GM19324 (cell line): Measurements from ENCODE around the gene L3HYPDH.

Experiments
- ATAC-seq: cut with Tn5 transposase; IDR thresholded peaks from one replicate; pipeline ENCODE4 v1.9.1; 2021; ENCODE audit warnings: mild to moderate bottlenecking, moderate library complexity; ENCODE audit not compliant: unreplicated experiment, low FRiP score

The L3HYPDH gene

DNA sequence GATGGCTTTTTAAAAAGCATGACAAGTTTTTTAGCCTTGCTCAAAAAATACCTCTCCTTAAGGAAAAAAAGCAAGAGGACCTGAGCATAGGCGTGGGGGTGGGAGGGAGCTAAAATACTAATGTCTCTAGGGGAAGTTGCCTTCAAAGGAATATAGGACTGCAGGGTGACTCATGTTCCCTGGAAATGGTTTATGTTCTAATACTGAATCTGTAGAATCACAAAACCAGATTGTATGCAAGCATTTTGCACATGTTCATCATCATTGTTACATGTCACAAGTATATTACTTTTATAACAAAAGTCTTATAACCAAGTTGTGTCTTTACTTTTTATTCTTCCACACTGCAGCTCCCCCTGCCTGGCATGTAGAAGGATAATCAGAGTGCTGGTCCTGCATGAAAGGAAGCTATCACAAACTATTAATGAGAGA is 55.6 kb downstream of the L3HYPDH start:
- ATAC-seq, result no peak

DNA sequence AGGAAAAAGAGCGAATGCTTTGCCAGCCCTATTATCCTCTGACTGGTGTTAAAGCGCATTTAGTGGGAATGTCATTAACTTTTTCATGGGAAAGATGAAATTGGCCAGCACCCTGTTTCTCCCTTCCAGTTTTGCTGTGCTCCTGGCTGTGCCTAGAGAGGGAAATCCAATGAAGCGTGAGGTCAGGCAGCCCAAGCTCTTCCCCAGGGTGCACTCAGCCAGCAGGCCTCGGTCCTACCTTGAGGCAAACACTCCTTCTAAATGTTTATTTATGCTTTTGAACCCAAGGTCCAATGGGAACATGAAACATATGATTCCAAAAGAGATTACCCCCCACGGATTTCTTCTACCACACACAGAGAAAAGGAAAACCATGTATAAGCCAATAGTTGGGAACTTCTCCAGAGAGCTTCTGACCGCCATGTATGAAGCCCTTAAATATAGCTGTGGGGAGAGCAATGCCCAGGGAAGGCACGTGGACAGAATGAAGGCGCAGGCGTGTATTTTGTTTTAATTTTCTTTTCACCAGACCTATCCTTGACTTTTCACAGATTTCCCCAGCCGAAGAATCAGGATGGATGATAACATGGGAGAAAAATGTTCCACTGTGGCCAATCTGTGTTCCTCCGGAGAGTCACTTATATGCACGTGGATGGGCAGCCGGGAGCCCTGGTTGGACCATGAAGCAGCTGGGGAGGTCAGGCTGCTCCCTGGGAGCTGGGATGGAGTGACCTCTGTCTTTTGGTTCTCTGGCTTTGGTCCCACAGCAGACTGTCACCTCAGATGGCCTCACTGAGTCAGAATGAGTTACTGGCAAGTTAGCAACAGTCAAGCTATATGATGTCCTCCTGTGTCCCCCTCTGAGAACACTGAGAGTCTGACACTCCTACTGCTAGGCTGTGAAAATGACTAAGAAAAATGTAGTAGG is 56.3 kb downstream of the L3HYPDH start:
- no peak for ATAC-seq

DNA sequence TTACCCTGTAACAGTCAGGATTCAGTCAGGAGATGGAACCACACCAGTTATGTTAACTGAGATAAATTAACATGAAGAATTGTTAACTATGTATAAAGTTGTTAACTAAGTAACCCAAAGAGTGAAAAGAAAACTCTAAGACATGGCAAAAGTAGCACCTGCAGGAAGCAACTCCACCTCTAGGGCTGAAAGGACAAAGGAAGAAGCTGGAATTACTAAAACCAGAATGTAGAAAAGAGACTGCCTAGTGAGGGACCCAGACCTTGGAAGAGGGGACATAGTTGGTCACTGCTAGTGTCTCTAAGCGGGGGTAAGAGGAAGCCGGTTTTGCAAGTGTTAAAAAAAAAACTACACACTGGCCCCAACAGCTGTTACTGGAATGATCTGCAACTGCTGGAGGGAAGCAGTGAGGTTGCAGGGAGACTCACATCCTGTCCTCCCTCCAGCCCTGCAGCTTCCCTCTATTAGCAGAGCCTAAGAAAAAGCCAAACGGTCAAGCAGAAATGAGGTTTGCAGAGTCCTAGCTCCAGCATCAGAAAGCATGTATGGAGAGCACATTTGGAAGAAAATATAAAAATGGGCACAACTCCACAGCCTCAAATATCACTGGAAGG is 58.8 kb downstream of the L3HYPDH start:
- no peak for ATAC-seq

DNA sequence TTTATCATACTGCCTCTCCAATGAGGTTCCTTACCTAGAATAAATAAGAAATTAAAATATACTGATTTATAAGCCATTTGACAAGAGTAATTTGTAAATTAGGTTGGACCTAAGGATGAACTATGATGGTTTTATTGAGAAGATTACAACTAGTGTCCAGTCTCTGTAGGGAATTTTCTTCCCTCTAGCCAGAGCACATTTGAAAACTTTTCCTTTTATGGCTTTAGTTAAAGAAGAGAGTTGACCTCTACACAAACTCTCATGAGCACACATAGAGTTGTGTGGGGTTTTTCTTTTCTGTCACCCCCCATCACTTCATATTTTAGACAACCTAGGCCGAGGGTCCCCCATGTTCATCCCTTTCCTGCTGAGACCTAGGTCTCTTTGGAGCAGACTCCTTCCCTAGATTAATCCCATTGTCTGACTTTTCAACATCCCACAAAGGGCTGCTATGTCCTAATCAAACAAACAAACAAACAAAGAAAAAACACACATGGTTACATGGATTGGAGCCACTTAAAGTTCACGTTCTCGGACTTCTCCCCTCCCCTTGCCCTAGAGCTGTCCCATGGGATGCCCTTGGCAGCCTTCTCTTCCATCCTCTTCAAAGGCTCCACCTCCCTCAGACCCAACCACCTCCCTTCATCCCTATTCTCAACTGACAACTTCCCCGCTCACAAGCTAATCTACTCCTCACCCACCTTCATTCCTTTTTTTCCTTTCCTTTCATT is 59.7 kb downstream of the L3HYPDH start:
- no peak for ATAC-seq
